ENCODE measurements around the gene HOXD13.

Gene HOXD13

GRCh38 chr2:176091329-176092258 is 927 bp upstream of the HOXD13 start:
- TF ChIP-seq ZNF174 (tag by site-specific recombination; IDR thresholded peaks at IDR 0.05) (no peak), ZBTB8A (tag by site-specific recombination; IDR thresholded peaks at IDR 0.05) (0 out of 2 replicates have a peak, but pooled peaks have one; percentile 13)
- Histone ChIP-seq H3K27ac (ENCODE audit: extremely low read depth, low read depth, low read length) (no peak overlapping the region), H3K4me1 (ENCODE audit: control insufficient read depth, insufficient read depth, low read length) (no peaks in the 10 kb centered on the region), H3K36me3 (ENCODE audit: control insufficient read depth in 2 of 2, insufficient read depth in 1 of 2, low read length in 2 of 2) (peaks cover 0 to 16% of the 10 kb centered on the region in 2 experiments; a peak in 1 of 3 replicates), H3K4me3 (ENCODE audit: low read depth, low read length) (no peak overlapping the region), H3K9me3 (ENCODE audit: control insufficient read depth, insufficient read depth, low read depth, low read length) (no peaks in the 10 kb centered on the region)
- CTCF ChIA-PET, result interaction anchor here (0.5 to 1.9 kb wide), 8 partner anchors 11 to 1494 kb away, joined by 3 to 9 read pairs (median 3); no protein-coding TSS in a partner anchor
- POLR2A ChIA-PET, result interaction anchor here (6.7 kb wide), 1 partner anchor 14 kb away, joined by 75 read pairs; the partner anchor contains the start of gene HOXD11

- Histone ChIP-seq H3K27ac (ENCODE audit: extremely low read depth, low read depth, low read length) (peak overlapping the region; percentile 84; the same call in 1 of the 2 replicates), H3K4me1 (ENCODE audit: control insufficient read depth, insufficient read depth, low read length) (peaks cover 6% of the 10 kb centered on the region), H3K9me3 (ENCODE audit: control insufficient read depth, insufficient read depth, low read depth, low read length) (no peaks in the 10 kb centered on the region), H3K36me3 (ENCODE audit: control insufficient read depth in 2 of 2, insufficient read depth in 1 of 2, low read length in 2 of 2) (peaks cover 0 to 16% of the 10 kb centered on the region in 2 experiments; a peak in 1 of 3 replicates), H3K4me3 (ENCODE audit: low read depth, low read length) (peak overlapping the region; percentile 55)
- POLR2A ChIA-PET, result interaction anchor here (0.5 to 6.7 kb wide), 3 partner anchors 12 to 926 kb away, joined by 3 to 75 read pairs (median 3); partner anchors contain the start of gene HOXD11
- CTCF ChIA-PET, result interaction anchor here (0.7 to 1.9 kb wide), 3 partner anchors 13 to 86 kb away, joined by 3 to 9 read pairs (median 4); no protein-coding TSS in a partner anchor
- TF ChIP-seq ZNF664 (tag by site-specific recombination; IDR thresholded peaks at IDR 0.05) (no peak), ZNF391 (tag by site-specific recombination; IDR thresholded peaks at IDR 0.05; ENCODE audit: borderline replicate concordance, low read depth) (no peak), ZNF175 (tag by site-specific recombination; IDR thresholded peaks at IDR 0.05) (no peak), ZNF623 (tag by site-specific recombination; IDR thresholded peaks at IDR 0.05) (no peak), ZNF513 (tag by site-specific recombination; IDR thresholded peaks at IDR 0.05) (no peak), ZNF302 (tag by site-specific recombination; IDR thresholded peaks at IDR 0.05; ENCODE audit: low read depth) (no peak), ZIC2 (tag by site-specific recombination; IDR thresholded peaks at IDR 0.05) (peak; percentile 31), ZBTB26 (tag by site-specific recombination; optimal IDR thresholded peaks at IDR 0.05) (peak; percentile 78), ZNF354C (tag by site-specific recombination; IDR thresholded peaks at IDR 0.05; ENCODE audit: borderline replicate concordance, low read depth) (no peak), ZNF707 (tag by site-specific recombination; IDR thresholded peaks at IDR 0.05) (no peak), ZNF768 (tag by site-specific recombination; IDR thresholded peaks at IDR 0.05) (no peak), ZNF626 (tag by site-specific recombination; IDR thresholded peaks at IDR 0.05) (no peak), ZNF133 (tag by site-specific recombination; IDR thresholded peaks at IDR 0.05) (no peak), ZNF324 (tag by site-specific recombination; IDR thresholded peaks at IDR 0.05) (no peak), ZNF24 (tag by site-specific recombination; IDR thresholded peaks at IDR 0.05) (no peak), ZNF510 (tag by site-specific recombination; IDR thresholded peaks at IDR 0.05; ENCODE audit: insufficient replicate concordance) (no peak), BCL11A (tag by site-specific recombination; IDR thresholded peaks at IDR 0.05; ENCODE audit: low read depth) (no peak), ZNF211 (tag by site-specific recombination; IDR thresholded peaks at IDR 0.05; ENCODE audit: low read depth) (no peak), SP7 (tag by site-specific recombination; IDR thresholded peaks at IDR 0.05) (no peak), REST (tag by site-specific recombination; IDR thresholded peaks at IDR 0.05) (no peak), ZNF341 (tag by site-specific recombination; IDR thresholded peaks at IDR 0.05; ENCODE audit: low read depth) (peak; percentile 87), ZNF449 (tag by site-specific recombination; IDR thresholded peaks at IDR 0.05) (no peak)
These were observed 800 bp downstream of the HOXD13 start for GRCh38 chr2:176093145-176093897.
